HAP-1 (cell line): ENCODE measurements around the gene CLPTM1L.
"Not testable (repeated sequence)": the region's sequence is repeated elsewhere in the genome, so short reads cannot be mapped to it uniquely, and the experiment has no call there.

Experiments used
- DNase-seq, 2 experiments: peaks; one replicate each; pipeline ENCODE4 v3.0.0-alpha.2; 2016 to 2020; ENCODE audit warnings: low spot score in 2 of 2
- H3K27me3 ChIP-seq: fragments of 250-450 bp; sonication (Bioruptor Pico); 2 replicates; pipeline ENCODE4 v1.5.1; 2020; ENCODE audit warnings: low read depth, mild to moderate bottlenecking, moderate library complexity
- H3K36me3 ChIP-seq: fragments of 250-450 bp; sonication (Bioruptor Pico); replicated peaks from 2 replicates; pipeline ENCODE4 v1.5.1; 2020; ENCODE audit warnings: mild to moderate bottlenecking
- H3K4me1 ChIP-seq: fragments of 250-450 bp; sonication (Bioruptor Pico); 2 replicates; pipeline ENCODE4 v1.5.1; 2020; ENCODE audit warnings: mild to moderate bottlenecking
- H3K4me3 ChIP-seq: fragments of 250-450 bp; sonication (Bioruptor Pico); 2 replicates; pipeline ENCODE4 v1.5.1; 2020; ENCODE audit warnings: mild to moderate bottlenecking, moderate library complexity
- H3K9me3 ChIP-seq: fragments of 250-450 bp; sonication (Bioruptor Pico); 2 replicates; pipeline ENCODE4 v1.5.1; 2020; ENCODE audit warnings: mild to moderate bottlenecking, moderate library complexity
- in situ Hi-C: fragments of 300-500 bp; cut with MboI; formaldehyde crosslinking; loops from 3 replicates; pipeline ENCODE4 v1.14.3; 2020; ENCODE audit warnings: low sequenced_read_pairs, inconsistent platforms, mixed read lengths

CLPTM1L gene

DNA sequence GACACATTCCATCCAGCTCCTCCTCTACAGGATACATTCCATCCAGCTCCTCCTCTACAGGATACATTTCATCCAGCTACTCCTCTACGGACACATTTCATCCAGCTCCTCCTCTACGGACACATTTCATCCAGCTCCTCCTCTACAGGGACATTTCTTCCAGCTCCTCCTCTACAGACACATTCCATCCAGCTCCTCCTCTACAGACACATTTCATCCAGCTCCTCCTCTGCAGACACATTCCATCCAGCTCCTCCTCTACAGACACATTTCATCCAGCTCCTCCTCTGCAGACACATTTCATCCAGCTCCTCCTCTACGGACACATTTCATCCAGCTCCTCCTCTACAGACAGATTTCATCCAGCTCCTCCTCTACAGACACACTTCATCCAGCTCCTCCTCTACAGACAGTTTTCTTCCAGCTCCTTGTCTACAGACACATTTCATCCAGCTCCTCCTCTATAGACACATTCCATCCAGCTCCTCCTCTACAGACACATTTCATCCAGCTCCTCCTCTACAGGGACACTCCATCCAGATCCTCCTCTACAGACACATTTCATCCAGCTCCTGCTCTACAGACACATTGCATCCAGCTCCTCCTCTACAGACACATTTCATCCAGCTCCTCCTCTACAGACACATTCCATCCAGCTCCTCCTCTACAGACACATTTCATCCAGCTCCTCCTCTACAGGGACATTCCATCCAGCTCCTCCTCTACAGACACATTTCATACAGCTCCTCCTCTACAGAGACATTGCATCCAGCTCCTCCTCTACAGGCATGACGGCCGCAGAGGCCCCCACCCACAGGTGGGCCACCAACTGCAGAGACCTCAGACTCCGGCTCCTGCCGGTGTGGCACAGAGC, 16.4 kb downstream of the CLPTM1L start:
- H3K4me3 ChIP-seq, DNase-seq, H3K9me3 ChIP-seq, in situ Hi-C loops, H3K27me3 ChIP-seq, H3K4me1 ChIP-seq: not testable (repeated sequence)
- peaks cover 44% of the 10 kb centered on the region for H3K36me3 ChIP-seq

GRCh38 chr5:1326901-1327756, 17.8 kb downstream of the CLPTM1L start:
- H3K27me3 ChIP-seq, in situ Hi-C loops, H3K4me1 ChIP-seq, H3K4me3 ChIP-seq, H3K9me3 ChIP-seq, DNase-seq: not testable (repeated sequence)
- H3K36me3 ChIP-seq, result peaks cover 44% of the 10 kb centered on the region

DNA sequence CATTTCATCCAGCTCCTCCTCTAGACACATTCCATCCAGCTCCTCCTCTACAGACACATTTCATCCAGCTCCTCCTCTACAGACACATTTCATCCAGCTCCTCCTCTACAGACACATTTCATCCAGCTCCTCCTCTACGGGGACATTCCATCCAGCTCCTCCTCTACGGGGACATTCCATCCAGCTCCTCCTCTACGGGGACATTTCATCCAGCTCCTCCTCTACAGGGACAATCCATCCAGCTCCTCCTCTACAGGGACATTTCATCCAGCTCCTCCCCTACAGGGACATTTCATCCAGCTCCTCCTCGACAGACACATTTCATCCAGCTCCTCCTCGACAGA, 18.4 kb downstream of the CLPTM1L start:
- in situ Hi-C loops, H3K27me3 ChIP-seq, H3K4me1 ChIP-seq, H3K4me3 ChIP-seq, H3K9me3 ChIP-seq, DNase-seq: not testable (repeated sequence)
- peaks cover 45% of the 10 kb centered on the region for H3K36me3 ChIP-seq

DNA sequence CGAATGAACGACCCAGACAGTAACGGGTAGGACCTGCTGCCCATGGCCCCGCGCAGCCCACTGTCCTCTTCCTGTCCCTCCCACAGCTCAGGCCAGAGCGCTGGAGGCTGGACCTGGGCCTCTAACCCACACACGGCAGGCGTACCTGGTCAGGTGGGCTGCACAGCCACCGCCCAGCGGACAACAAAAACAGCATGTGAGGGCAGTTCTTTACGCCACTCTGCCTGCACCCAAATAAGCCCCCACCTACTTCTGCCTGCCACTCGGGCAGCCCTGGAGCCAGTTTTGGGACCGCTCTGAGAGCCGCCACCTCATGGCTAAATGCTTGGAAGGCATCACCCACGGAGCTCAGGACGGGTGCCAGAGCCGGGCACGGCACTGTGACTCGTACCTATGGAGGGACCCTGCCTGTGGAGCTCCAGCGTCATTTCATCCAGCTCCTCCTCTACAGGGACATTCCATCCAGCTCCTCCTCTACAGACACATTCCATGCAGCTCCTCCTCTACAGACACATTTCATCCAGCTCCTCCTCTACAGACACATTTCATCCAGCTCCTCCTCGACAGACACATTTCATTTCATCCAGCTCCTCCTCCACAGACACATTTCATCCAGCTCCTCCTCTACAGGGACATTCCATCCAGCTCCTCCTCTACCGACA, 18.9 kb downstream of the CLPTM1L start:
- Histone ChIP-seq H3K4me3 (no peak overlapping the region), H3K27me3 (no peaks in the 10 kb centered on the region), H3K9me3 (no peaks in the 10 kb centered on the region), H3K36me3 (peaks cover 45% of the 10 kb centered on the region), H3K4me1 (no peaks in the 10 kb centered on the region)
- in situ Hi-C loops, result no loop called here
- no peak for DNase-seq

GRCh38 chr5:1325191-1325741, 19.6 kb downstream of the CLPTM1L start:
- Histone ChIP-seq H3K4me1 (no peaks in the 10 kb centered on the region), H3K36me3 (peaks cover 46% of the 10 kb centered on the region), H3K4me3 (no peak overlapping the region), H3K27me3 (no peaks in the 10 kb centered on the region), H3K9me3 (no peaks in the 10 kb centered on the region)
- in situ Hi-C loops, result no loop called here
- no peak for DNase-seq

DNA sequence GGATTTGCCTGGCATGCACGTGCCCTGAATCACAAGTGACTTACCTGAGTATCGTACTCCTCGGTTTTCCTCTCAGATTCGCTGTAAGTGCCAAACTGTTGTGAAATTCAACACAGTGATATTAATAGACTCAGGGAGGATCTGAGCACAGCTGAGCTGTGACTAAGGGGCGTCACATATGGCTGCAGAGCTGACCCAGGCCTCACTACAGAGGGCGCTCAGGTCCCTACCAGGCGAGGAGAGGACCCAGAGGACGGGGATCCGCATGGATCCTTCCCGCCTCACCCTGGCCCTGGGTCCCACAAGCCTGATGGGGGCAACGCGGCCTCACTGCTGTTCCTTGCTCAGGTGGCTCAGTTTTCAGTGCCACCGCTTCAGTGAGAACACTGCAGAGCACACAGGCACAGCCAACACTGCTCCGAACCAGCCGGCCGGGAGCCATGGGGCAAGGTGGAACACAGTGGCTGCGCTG, 20.1 kb downstream of the CLPTM1L start:
- no peak for DNase-seq
- in situ Hi-C loops, result no loop called here
- H3K36me3 ChIP-seq, result peaks cover 47% of the 10 kb centered on the region
- no peaks in the 10 kb centered on the region for H3K27me3 ChIP-seq
- no peaks in the 10 kb centered on the region for H3K9me3 ChIP-seq
- no peak overlapping the region for H3K4me3 ChIP-seq
- H3K4me1 ChIP-seq, result no peaks in the 10 kb centered on the region

DNA sequence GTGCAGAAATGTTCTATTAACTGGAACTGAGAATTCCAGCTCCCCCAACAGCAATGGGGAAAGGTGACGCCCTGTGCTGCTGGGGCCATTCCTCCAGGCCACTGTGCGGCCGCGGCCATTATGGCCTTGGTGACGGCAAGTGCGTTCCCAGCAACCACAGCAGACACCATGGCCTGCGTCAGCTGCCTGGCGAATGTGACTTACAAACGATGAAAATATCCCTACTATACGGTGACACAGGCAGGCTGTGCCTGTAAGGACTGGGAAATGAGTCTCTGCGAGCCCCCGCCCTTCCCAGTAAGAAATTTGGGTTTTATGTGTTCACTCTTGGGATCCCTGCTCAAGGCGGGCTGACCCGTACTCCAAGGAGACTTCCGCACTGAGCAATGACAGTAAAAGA, 20.6 kb downstream of the CLPTM1L start:
- H3K27me3 ChIP-seq, result no peaks in the 10 kb centered on the region
- peaks cover 52% of the 10 kb centered on the region for H3K36me3 ChIP-seq
- no peaks in the 10 kb centered on the region for H3K9me3 ChIP-seq
- no peak for DNase-seq
- no peak overlapping the region for H3K4me3 ChIP-seq
- in situ Hi-C loops, result no loop called here
- H3K4me1 ChIP-seq, result no peaks in the 10 kb centered on the region

DNA sequence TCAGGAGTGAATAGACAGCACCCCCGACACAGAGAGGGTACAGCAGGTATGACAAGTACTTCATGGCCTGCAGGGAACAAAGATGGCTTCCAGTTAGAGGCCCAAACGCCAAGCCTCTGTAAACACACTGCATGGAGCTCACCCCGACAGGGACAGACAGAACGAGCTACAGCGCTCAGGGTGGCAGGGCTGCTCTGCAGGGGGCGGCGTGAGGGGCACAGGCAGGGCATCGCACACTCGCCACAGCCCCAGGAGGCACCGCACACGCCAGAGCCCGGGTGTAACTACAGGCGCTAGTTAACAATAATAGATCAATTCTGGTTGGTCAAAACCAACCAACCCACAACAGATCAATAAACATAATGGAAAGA, 21.1 kb downstream of the CLPTM1L start:
- in situ Hi-C loops, result no loop called here
- peaks cover 54% of the 10 kb centered on the region for H3K36me3 ChIP-seq
- H3K4me1 ChIP-seq, result no peaks in the 10 kb centered on the region
- no peaks in the 10 kb centered on the region for H3K27me3 ChIP-seq
- no peak overlapping the region for H3K4me3 ChIP-seq
- DNase-seq, result no peak
- H3K9me3 ChIP-seq, result no peaks in the 10 kb centered on the region

GRCh38 chr5:1322955-1323802, 21.7 kb downstream of the CLPTM1L start:
- peaks cover 60% of the 10 kb centered on the region for H3K36me3 ChIP-seq
- DNase-seq, result no peak
- H3K27me3 ChIP-seq, result no peaks in the 10 kb centered on the region
- no peaks in the 10 kb centered on the region for H3K4me1 ChIP-seq
- in situ Hi-C loops, result no loop called here
- H3K4me3 ChIP-seq, result no peak overlapping the region
- H3K9me3 ChIP-seq, result no peaks in the 10 kb centered on the region

DNA sequence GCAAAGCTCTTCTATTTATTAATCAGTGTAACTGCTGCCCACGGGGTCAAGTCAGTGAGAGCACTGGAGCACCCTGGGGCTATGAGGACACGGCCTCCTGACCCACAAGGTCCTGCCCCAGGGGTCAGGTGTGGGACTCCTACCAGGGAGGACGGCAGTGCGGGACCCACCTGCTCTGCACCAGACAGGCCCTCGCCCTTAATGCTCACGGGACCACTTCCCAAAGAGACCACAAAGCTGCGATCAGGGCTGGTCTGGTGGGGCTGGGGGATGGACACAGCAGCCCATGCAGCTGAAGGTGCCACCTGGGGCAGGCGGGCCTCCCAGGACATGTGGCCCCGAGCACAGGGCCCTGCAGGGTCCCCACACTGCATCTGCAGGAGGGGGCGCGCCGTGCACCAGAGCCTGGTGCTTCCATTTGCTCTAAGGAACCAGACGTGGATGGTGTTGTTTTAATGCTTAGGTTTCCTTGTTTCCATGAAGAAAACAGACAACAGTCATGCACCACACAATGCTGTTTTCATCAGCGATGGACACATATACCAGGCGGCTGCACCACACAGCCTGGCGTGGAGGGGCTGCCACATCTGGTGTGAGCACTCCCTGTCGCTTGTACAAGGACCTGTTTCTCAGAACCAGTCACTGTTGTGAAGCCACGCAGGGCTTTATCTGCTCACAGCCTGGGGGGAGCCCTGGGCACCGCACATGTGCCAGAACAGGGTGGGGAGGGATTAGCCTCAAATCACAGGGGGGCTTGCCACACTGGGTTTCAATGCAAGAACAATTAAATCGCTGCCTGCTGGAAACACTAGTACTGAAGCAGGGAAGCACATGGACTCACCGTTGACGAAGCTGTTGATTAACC, 22.6 kb downstream of the CLPTM1L start:
- H3K4me3 ChIP-seq, result no peak overlapping the region
- no peak for DNase-seq
- no peaks in the 10 kb centered on the region for H3K9me3 ChIP-seq
- in situ Hi-C loops, result no loop called here
- no peaks in the 10 kb centered on the region for H3K27me3 ChIP-seq
- H3K36me3 ChIP-seq, result peaks cover 63% of the 10 kb centered on the region
- H3K4me1 ChIP-seq, result no peaks in the 10 kb centered on the region

DNA sequence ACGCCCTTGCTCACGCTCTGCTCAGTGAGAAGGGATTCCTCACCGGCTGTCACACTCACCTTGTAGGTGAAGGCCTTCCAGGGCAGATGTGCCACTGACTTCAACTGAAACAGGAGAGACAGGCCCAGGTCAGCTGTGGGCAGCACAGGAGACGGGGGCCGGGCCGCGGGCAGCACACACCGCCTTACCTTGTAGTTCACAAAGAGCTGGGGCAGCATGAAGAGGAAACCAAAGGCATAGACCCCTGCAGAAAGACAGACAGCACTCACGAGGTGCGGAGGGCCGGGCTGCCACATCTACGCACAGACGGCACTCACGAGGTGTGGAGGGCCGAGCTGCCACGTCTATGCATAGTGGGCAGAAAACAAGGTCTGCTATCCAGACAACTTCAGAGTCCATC, 23.3 kb downstream of the CLPTM1L start:
- in situ Hi-C loops, result no loop called here
- H3K36me3 ChIP-seq, result peaks cover 66% of the 10 kb centered on the region
- no peak for DNase-seq

More for the DNA sequence above, 23.3 kb downstream of the CLPTM1L start:
- H3K4me1 ChIP-seq, result no peaks in the 10 kb centered on the region
- no peaks in the 10 kb centered on the region for H3K9me3 ChIP-seq
- H3K4me3 ChIP-seq, result no peak overlapping the region
- no peaks in the 10 kb centered on the region for H3K27me3 ChIP-seq
